Retinal pigment epithelial cell (primary cell): ENCODE measurements around the gene NMT1.

Source experiments
- DNase-seq: peaks from one replicate; pipeline ENCODE4 v3.0.0-alpha.2; 2010; ENCODE audit warnings: low read depth
- H3K4me3 ChIP-seq: 2 replicates; pipeline ENCODE4 v1.5.1; 2011; ENCODE audit warnings: mild to moderate bottlenecking, low read length, control low read depth, moderate library complexity
- CTCF ChIP-seq: conservative IDR thresholded peaks from 2 replicates; pipeline ENCODE4 v1.5.1; 2011; ENCODE audit warnings: low read depth, low read length, control low read depth, inconsistent platforms

NMT1 gene

GRCh38 chr17:45115871-45116270 is 54.8 kb downstream of the NMT1 start:
- no peak for DNase-seq
- TF ChIP-seq CTCF = no peak
- no peak overlapping the region for H3K4me3 ChIP-seq

GRCh38 chr17:45116434-45117016 is 55.4 kb downstream of the NMT1 start:
- H3K4me3 ChIP-seq = no peak overlapping the region
- no peak for TF ChIP-seq CTCF
- no peak for DNase-seq

- H3K4me3 ChIP-seq = no peak overlapping the region
- no peak for DNase-seq
- TF ChIP-seq CTCF = no peak
These were observed 56.2 kb downstream of the NMT1 start for GRCh38 chr17:45117334-45117733.

- TF ChIP-seq CTCF = no peak
- no peak overlapping the region for H3K4me3 ChIP-seq
- no peak for DNase-seq
These were observed 56.9 kb downstream of the NMT1 start for GRCh38 chr17:45117848-45118646.

- DNase-seq = no peak
- no peak for TF ChIP-seq CTCF
- H3K4me3 ChIP-seq = no peak overlapping the region
These were observed 57.6 kb downstream of the NMT1 start for GRCh38 chr17:45118691-45119090.

GRCh38 chr17:45119964-45120363 is 58.8 kb downstream of the NMT1 start:
- TF ChIP-seq CTCF = no peak
- H3K4me3 ChIP-seq = no peak overlapping the region
- DNase-seq = no peak

- TF ChIP-seq CTCF = no peak
- H3K4me3 ChIP-seq = no peak overlapping the region
- DNase-seq = no peak
These were observed 59.4 kb downstream of the NMT1 start for GRCh38 chr17:45120558-45120957.
